HEK293T (cell line): ENCODE measurements around the gene SAMD4B.

ENCODE experiments used
- CTCF ChIA-PET: fragments of 350-600 bp; formaldehyde crosslinking; extraction: SDS; loops from one replicate; lab custom pipeline; 2021; ENCODE audit warnings: antibody characterized with exemption, inconsistent platforms; lab: Yijun Ruan, JAX
- POLR2A ChIA-PET: fragments of 350-600 bp; formaldehyde crosslinking; extraction: SDS; loops from one replicate; lab custom pipeline; 2020; ENCODE audit warnings: antibody characterized with exemption, inconsistent platforms; lab: Yijun Ruan, JAX
- DNase-seq: peaks from one replicate; pipeline ENCODE4 v3.0.0; 2012; ENCODE audit warnings: mixed read lengths; ENCODE audit errors: extremely low spot score
- ARNT ChIP-seq: fragments of 450-650 bp; IDR thresholded peaks from 2 replicates; pipeline ENCODE4 v1.6.1; 2017; ENCODE audit warnings: mild to moderate bottlenecking
- BHLHE40 ChIP-seq: fragments of 450-650 bp; IDR thresholded peaks from 2 replicates; pipeline ENCODE4 v1.6.1; 2016; ENCODE audit warnings: mild to moderate bottlenecking, moderate library complexity, borderline replicate concordance
- CTBP1 ChIP-seq: fragments of 450-650 bp; IDR thresholded peaks from 2 replicates; pipeline ENCODE4 v1.6.1; 2016; ENCODE audit warnings: borderline replicate concordance
- ELF4 ChIP-seq: fragments of 450-650 bp; IDR thresholded peaks from 2 replicates; pipeline ENCODE4 v1.6.1; 2017; ENCODE audit warnings: antibody characterized with exemption
- FOXA1 ChIP-seq: fragments of 450-650 bp; IDR thresholded peaks from 2 replicates; pipeline ENCODE4 v1.6.1; 2016; ENCODE audit warnings: mild to moderate bottlenecking
- FOXK2 ChIP-seq: fragments of 450-650 bp; IDR thresholded peaks from 2 replicates; pipeline ENCODE4 v1.6.1; 2016; ENCODE audit warnings: mild to moderate bottlenecking
- FOXM1 ChIP-seq: fragments of 450-650 bp; IDR thresholded peaks from 2 replicates; pipeline ENCODE4 v1.6.1; 2017; ENCODE audit warnings: mild to moderate bottlenecking, borderline replicate concordance
- HDGF ChIP-seq: fragments of 450-650 bp; IDR thresholded peaks from 2 replicates; pipeline ENCODE4 v1.6.1; 2017; ENCODE audit warnings: antibody characterized with exemption, borderline replicate concordance
- L3MBTL2 ChIP-seq: fragments of 450-650 bp; conservative IDR thresholded peaks from 2 replicates; pipeline ENCODE4 v1.6.1; 2016; ENCODE audit warnings: mild to moderate bottlenecking
- LEF1 ChIP-seq: fragments of 450-650 bp; IDR thresholded peaks from 2 replicates; pipeline ENCODE4 v1.6.1; 2017; ENCODE audit warnings: mild to moderate bottlenecking, borderline replicate concordance
- NFRKB ChIP-seq: fragments of 450-650 bp; IDR thresholded peaks from 2 replicates; pipeline ENCODE4 v1.6.1; 2016; ENCODE audit warnings: mild to moderate bottlenecking, moderate library complexity
- PKNOX1 ChIP-seq: fragments of 450-650 bp; IDR thresholded peaks from 2 replicates; pipeline ENCODE4 v1.6.1; 2016
- SP1 ChIP-seq: fragments of 450-650 bp; IDR thresholded peaks from 2 replicates; pipeline ENCODE4 v1.6.1; 2017
- SUZ12 ChIP-seq: fragments of 450-650 bp; IDR thresholded peaks from 2 replicates; pipeline ENCODE4 v1.6.1; 2016; ENCODE audit warnings: mild to moderate bottlenecking
- TARDBP ChIP-seq: fragments of 450-650 bp; IDR thresholded peaks from 2 replicates; pipeline ENCODE4 v1.6.1; 2016
- ZNF384 ChIP-seq: fragments of 450-650 bp; IDR thresholded peaks from 2 replicates; pipeline ENCODE4 v1.6.1; 2016

The SAMD4B gene

GRCh38 chr19:39401549-39402345 is 59.5 kb downstream of the SAMD4B start:
- ChIA-PET CTCF (interaction anchor here (0.7 to 1.1 kb wide), 2 partner anchors 10 to 39 kb away, joined by 3 to 5 read pairs; partner anchors contain the start of gene PLEKHG2), POLR2A (interaction anchor here (0.6 to 10.0 kb wide), 4 partner anchors 10 to 34 kb away, joined by 3 to 54 read pairs (median 4); partner anchors contain the start of genes MED29, PAF1 and RPS16)
- TF ChIP-seq FOXM1 = no peak
- TF ChIP-seq LEF1 = no peak
- TF ChIP-seq ARNT = no peak
- TF ChIP-seq HDGF = no peak
- no peak for TF ChIP-seq CTBP1
- TF ChIP-seq FOXK2 = no peak
- TF ChIP-seq PKNOX1 = no peak
- no peak for TF ChIP-seq L3MBTL2
- no peak for TF ChIP-seq SUZ12
- no peak for TF ChIP-seq FOXA1
- TF ChIP-seq ELF4 = no peak
- TF ChIP-seq BHLHE40 = no peak
- TF ChIP-seq ZNF384 = no peak
- TF ChIP-seq TARDBP = no peak
- no peak for TF ChIP-seq SP1
- TF ChIP-seq NFRKB = no peak
- no peak for DNase-seq

- no peak for TF ChIP-seq FOXA1
- peak; percentile 90 for TF ChIP-seq L3MBTL2
- TF ChIP-seq HDGF = 0 out of 2 replicates have a peak, but pooled peaks have one; percentile 40
- peak; percentile 36; the same call in 1 of the 2 replicates for TF ChIP-seq ELF4
- no peak for DNase-seq
- CTCF ChIA-PET = no interaction called here
- POLR2A ChIA-PET = interaction anchor here (0.6 to 10.0 kb wide), 3 partner anchors 9 to 33 kb away, joined by 3 to 54 read pairs (median 4); partner anchors contain the start of genes MED29, PAF1 and RPS16
These were observed 60.4 kb downstream of the SAMD4B start for GRCh38 chr19:39402346-39403300.

GRCh38 chr19:39403331-39404312 is 61.4 kb downstream of the SAMD4B start:
- no peak for DNase-seq
- TF ChIP-seq SUZ12 = no peak
- TF ChIP-seq BHLHE40 = no peak
- no peak for TF ChIP-seq ZNF384
- TF ChIP-seq ELF4 = no peak
- no peak for TF ChIP-seq CTBP1
- no peak for TF ChIP-seq FOXM1
- TF ChIP-seq HDGF = no peak
- TF ChIP-seq ARNT = no peak
- TF ChIP-seq FOXA1 = no peak
- TF ChIP-seq NFRKB = no peak
- no peak for TF ChIP-seq PKNOX1
- no peak for TF ChIP-seq FOXK2
- TF ChIP-seq SP1 = no peak
- TF ChIP-seq TARDBP = no peak
- TF ChIP-seq L3MBTL2 = no peak
- TF ChIP-seq LEF1 = no peak
- POLR2A ChIA-PET = interaction anchor here (1.7 to 10.0 kb wide), 2 partner anchors 13 to 32 kb away, joined by 10 to 54 read pairs; partner anchors contain the start of genes MED29, PAF1 and RPS16
- CTCF ChIA-PET = interaction anchor here (0.6 kb wide), 1 partner anchor 427 kb away, joined by 3 read pairs; no protein-coding TSS in a partner anchor

- DNase-seq = no peak
- no peak for TF ChIP-seq ZNF384
- TF ChIP-seq HDGF = no peak
- no peak for TF ChIP-seq L3MBTL2
- no peak for TF ChIP-seq SP1
- no peak for TF ChIP-seq BHLHE40
- TF ChIP-seq LEF1 = no peak
- TF ChIP-seq ELF4 = no peak
- no peak for TF ChIP-seq ARNT
- TF ChIP-seq FOXM1 = no peak
- TF ChIP-seq NFRKB = no peak
- POLR2A ChIA-PET = interaction anchor here (0.6 to 10.0 kb wide), 2 partner anchors 30 to 169 kb away, joined by 4 to 54 read pairs; partner anchors contain the start of gene RPS16
- CTCF ChIA-PET = no interaction called here
These were observed 63.2 kb downstream of the SAMD4B start for GRCh38 chr19:39405261-39405957.
